Kidney (tissue), 14 donors: ENCODE data around the gene VWC2. TPM values are rescaled to one million over a fixed set of nuclear protein-coding genes. Genes with fewer than 3 reads are reported as not detected.
"Not testable (repeated sequence)": the region's sequence is repeated elsewhere in the genome, so short reads cannot be mapped to it uniquely, and the experiment has no call there.

ENCODE experiments used
- DNase-seq, 5 donors: peaks; one replicate each; pipeline ENCODE4 v3.0.0-alpha.2; 2013 to 2020
- FAIRE-seq: peaks from 2 replicates; lab custom pipeline; 2012; peaks lifted over from hg19 to GRCh38; lab: Jason Lieb, UNC
- H3K27ac ChIP-seq, 2 donors: one replicate each; pipeline ENCODE4 v1.7.0; 2013; ENCODE audit warnings: low read depth in 2 of 2, low read length in 2 of 2, inconsistent platforms in 1 of 2
- H3K27me3 ChIP-seq: one replicate; pipeline ENCODE4 v1.7.1; 2013; ENCODE audit warnings: low read length, inconsistent platforms; ENCODE audit not compliant: control insufficient read depth, insufficient read depth
- H3K36me3 ChIP-seq, 3 donors: one replicate each; pipeline versions ENCODE4 v1.7.0 to v1.7.1; 2013; ENCODE audit warnings: low read length in 3 of 3, control low read depth in 1 of 3, inconsistent platforms in 1 of 3; ENCODE audit not compliant: insufficient read depth in 3 of 3, control insufficient read depth in 2 of 3
- H3K4me1 ChIP-seq, 3 donors: one replicate each; pipeline versions ENCODE4 v1.7.0 to v1.7.1; 2013; ENCODE audit warnings: low read length in 3 of 3, inconsistent platforms in 1 of 3, low read depth in 1 of 3; ENCODE audit not compliant: control insufficient read depth in 2 of 3, insufficient read depth in 2 of 3
- H3K4me3 ChIP-seq, 3 donors: one replicate each; pipeline versions ENCODE4 v1.7.0 to v1.8.1; 2013; ENCODE audit warnings: low read length in 3 of 3, control low read depth in 1 of 3, inconsistent platforms in 1 of 3
- H3K9ac ChIP-seq, 3 donors: one replicate each; pipeline versions ENCODE4 v1.7.0 to v1.7.1; 2013; ENCODE audit warnings: low read length in 3 of 3, control low read depth in 1 of 3, inconsistent platforms in 1 of 3
- H3K9me3 ChIP-seq, 3 donors: one replicate each; pipeline versions ENCODE4 v1.7.0 to v1.7.1; 2013; ENCODE audit warnings: low read length in 3 of 3, control low read depth in 1 of 3, inconsistent platforms in 1 of 3; ENCODE audit not compliant: control insufficient read depth in 2 of 3, insufficient read depth in 1 of 3
- intact Hi-C: fragments of 100-400 bp; cut with DNase I; formaldehyde crosslinking; loops from one replicate; pipeline ENCODE4 v1.11.1; 2022
- polyA plus RNA-seq: library from polyadenylated mRNA; stranded (reverse); fragments of 350-450 nt; fragmentation: Illumina TruSeq; extraction: RNeasy Lipid Tissue Mini Kit (QIAGEN cat#74804); gene quantifications from one replicate; pipeline ENCODE4 v1.2.3, GENCODE V29; 2014; ENCODE audit warnings: low read depth, low replicate concordance; ENCODE audit not compliant: insufficient read depth
- total RNA-seq: library from RNA; stranded (reverse); fragmentation: NEBNext Ultra II Directional; extraction: Animal tissue kit (Norgen Biotek cat#: 25700); gene quantifications from one replicate; pipeline ENCODE4 v1.2.1, GENCODE V29; 2021
- TF ChIP-seq, protein P1 (sequence below): IDR thresholded peaks from 3 replicates; pipeline ENCODE4 v1.5.1; 2012; ENCODE audit warnings: mild to moderate bottlenecking, moderate library complexity, borderline replicate concordance; ENCODE audit not compliant: insufficient read depth; ENCODE audit errors: extremely low read depth
- donor health status: control.
- donor health status: control.
- donor health status: control.
- donor health status: control.
- donor health status: control.
- donor health status: DM: yes; HTN: yes; CAD: no.
- donor health status: Normal renal cell carcinoma (clear cell type).

Gene VWC2
- total and polyA plus RNA-seq, 2 donors from 2014 or later, result 0.06 to 0.13 TPM

GRCh38 chr7:49848211-49848841 lies 74.9 kb downstream of the VWC2 start:
- Histone ChIP-seq H3K27me3 (no peaks in the 10 kb centered on the region), H3K9ac (no peak overlapping the region), H3K9me3 (no peaks in the 10 kb centered on the region), H3K27ac (no peak overlapping the region), H3K36me3 (no peaks in the 10 kb centered on the region), H3K4me3 (no peak overlapping the region), H3K4me1 (no peaks in the 10 kb centered on the region)
- TF ChIP-seq, protein P1, sequence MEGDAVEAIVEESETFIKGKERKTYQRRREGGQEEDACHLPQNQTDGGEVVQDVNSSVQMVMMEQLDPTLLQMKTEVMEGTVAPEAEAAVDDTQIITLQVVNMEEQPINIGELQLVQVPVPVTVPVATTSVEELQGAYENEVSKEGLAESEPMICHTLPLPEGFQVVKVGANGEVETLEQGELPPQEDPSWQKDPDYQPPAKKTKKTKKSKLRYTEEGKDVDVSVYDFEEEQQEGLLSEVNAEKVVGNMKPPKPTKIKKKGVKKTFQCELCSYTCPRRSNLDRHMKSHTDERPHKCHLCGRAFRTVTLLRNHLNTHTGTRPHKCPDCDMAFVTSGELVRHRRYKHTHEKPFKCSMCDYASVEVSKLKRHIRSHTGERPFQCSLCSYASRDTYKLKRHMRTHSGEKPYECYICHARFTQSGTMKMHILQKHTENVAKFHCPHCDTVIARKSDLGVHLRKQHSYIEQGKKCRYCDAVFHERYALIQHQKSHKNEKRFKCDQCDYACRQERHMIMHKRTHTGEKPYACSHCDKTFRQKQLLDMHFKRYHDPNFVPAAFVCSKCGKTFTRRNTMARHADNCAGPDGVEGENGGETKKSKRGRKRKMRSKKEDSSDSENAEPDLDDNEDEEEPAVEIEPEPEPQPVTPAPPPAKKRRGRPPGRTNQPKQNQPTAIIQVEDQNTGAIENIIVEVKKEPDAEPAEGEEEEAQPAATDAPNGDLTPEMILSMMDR, result no peak
- FAIRE-seq (no peak), DNase-seq (peak in 1 of 5 donors; percentile 54)
- intact Hi-C loops, result no loop called here

DNA sequence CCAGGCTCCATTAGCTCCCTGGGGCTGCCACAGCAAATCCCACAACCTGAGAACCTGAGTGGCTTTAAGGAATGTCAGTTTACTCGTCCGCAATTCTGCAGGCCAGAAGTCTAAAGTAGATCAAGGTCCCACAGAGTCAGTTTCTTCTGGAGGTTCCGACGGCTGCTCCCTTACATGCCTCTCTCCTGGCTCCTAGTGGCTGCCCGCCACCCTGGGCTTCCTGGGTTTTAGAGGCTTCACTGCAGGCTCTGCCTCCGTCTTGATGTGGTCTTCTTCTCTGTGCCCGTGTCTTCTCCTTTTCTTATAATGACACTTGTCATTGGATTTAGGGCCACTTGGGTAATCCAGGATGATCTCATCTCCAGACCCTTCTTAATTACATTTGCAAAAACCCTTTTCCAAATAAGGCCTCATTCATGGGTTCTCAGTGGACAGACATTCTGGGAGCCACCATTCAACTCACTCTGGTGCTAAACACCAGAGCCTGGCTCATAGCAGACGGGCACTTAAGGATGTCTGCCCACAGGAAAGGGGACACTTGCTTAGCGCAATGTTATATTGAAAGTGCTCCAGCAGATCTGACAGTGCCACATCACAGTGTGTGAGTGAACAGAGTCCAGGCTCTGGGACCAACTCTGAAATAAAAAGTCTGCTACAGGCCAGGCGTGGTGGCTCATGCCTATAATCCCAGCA lies 77.6 kb downstream of the VWC2 start:
- H3K27me3 ChIP-seq, result no peaks in the 10 kb centered on the region
- intact Hi-C loops, result no loop called here
- FAIRE-seq (no peak), DNase-seq (peak in 1 of 5 donors; percentile 29)
- TF ChIP-seq, protein P1, result no peak
- H3K9ac ChIP-seq, result no peak overlapping the region
- no peaks in the 10 kb centered on the region for H3K36me3 ChIP-seq
- H3K27ac ChIP-seq, result no peak overlapping the region
- no peaks in the 10 kb centered on the region for H3K9me3 ChIP-seq
- H3K4me1 ChIP-seq, result no peaks in the 10 kb centered on the region
- no peak overlapping the region for H3K4me3 ChIP-seq

DNA sequence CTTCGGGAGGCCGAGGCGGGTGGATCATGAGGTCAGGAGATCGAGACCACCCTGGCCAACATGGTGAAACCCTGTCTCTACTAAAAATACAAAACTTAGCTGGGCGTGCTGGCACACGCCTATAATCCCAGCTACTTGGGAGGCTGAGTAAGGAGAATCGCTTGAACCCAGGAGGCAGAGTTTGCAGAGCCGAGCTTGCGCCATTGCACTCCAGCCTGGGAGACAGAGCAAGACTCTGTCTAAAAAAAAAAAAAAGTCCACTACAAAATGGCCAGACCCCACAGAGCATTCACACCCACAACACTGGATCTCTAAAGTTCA lies 78.1 kb downstream of the VWC2 start:
- H3K36me3 ChIP-seq, intact Hi-C loops, H3K27me3 ChIP-seq, H3K9ac ChIP-seq, H3K4me1 ChIP-seq, FAIRE-seq, H3K4me3 ChIP-seq, H3K27ac ChIP-seq, H3K9me3 ChIP-seq, DNase-seq: not testable (repeated sequence)

DNA sequence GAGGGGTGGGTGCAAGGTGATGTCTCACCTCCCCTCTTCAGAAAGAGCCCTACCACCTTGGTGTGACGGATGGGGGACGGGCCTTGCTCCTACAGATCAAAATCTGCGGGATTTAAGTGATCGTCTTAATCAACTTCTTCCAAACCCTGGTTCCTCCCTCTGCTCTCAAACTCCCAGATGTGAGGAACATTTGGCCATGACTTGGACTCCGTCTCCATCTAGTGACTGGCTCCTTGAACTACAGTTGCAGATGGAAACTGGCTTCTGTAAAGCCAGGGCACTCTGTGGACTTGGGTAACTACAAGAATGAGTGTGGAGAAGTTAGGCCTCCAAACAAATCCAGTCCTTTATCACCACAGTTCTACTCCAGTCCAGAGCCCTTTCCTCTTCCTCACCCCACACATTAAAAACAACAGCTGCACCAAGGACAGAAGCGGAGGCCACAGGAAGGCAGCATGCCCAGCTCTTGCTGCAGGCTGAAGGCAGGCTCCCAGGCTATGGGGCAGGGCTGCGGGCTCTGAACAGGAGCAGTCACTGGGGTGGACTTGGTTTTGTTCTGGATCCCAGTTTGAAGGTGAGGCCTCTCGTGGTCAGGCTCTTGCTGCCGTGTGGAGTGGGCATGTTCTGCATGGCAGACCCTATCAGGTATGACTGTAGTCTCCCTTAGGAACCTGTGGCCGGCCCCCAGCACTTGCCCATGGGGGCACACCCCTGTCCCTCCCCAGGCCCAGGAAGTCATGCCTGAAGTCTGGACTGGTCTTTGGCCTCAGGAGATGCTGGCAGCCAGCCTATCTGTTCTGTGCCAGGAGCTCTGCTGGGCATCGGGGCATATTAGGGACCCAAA lies 79.4 kb downstream of the VWC2 start:
- TF ChIP-seq, protein P1, result peak; percentile 82
- peak in 4 of 5 donors; percentile 64 to 89 (median 77) for DNase-seq
- no peaks in the 10 kb centered on the region for H3K9me3 ChIP-seq
- no peaks in the 10 kb centered on the region for H3K36me3 ChIP-seq
- H3K9ac ChIP-seq, result no peak overlapping the region
- intact Hi-C loops, result no loop called here
- no peak for FAIRE-seq
- H3K4me1 ChIP-seq, result no peaks in the 10 kb centered on the region
- no peaks in the 10 kb centered on the region for H3K27me3 ChIP-seq
- no peak overlapping the region for H3K27ac ChIP-seq
- H3K4me3 ChIP-seq, result no peak overlapping the region
